ENCODE measurements around the gene NCAPD3.

- TF ChIP-seq MAX (IDR thresholded peaks at IDR 0.05) (no peak), JUND (IDR thresholded peaks at IDR 0.05) (no peak), RAD21 (IDR thresholded peaks at IDR 0.05) (no peak), FOXA1 (IDR thresholded peaks at IDR 0.05) (no peak)
These were observed 107.6 kb downstream of the NCAPD3 start for GRCh38 chr11:134116210-134116609.

Data from liver (tissue), 2 donors.